COR-L47 (cell line): ENCODE data around the gene FDCSP.
"Not testable (repeated sequence)": the region's sequence is repeated elsewhere in the genome, so short reads cannot be mapped to it uniquely, and the experiment has no call there.

ENCODE experiments used
- DNase-seq: peaks from one replicate; lab custom pipeline; 2025; lab: John Stamatoyannopoulos, UW

FDCSP gene

GRCh38 chr4:70225824-70226223, at the start of gene FDCSP:
Gene FDCSP (plus strand): TSS chr4:70226124. CDS start chr4:70231195, 5,071 bp downstream.
- no peak for DNase-seq

GRCh38 chr4:70177090-70177489, 48.8 kb upstream of the FDCSP start:
- no peak for DNase-seq

GRCh38 chr4:70178075-70178660, 47.8 kb upstream of the FDCSP start:
- DNase-seq: no peak

GRCh38 chr4:70179811-70180210, 46.1 kb upstream of the FDCSP start:
- DNase-seq: no peak

GRCh38 chr4:70181864-70182263, 44.1 kb upstream of the FDCSP start:
- no peak for DNase-seq

- no peak for DNase-seq
Observed at GRCh38 chr4:70182517-70183167, 43.3 kb upstream of the FDCSP start.

GRCh38 chr4:70183168-70183939, 42.6 kb upstream of the FDCSP start:
- peak; percentile 53 for DNase-seq

- DNase-seq: no peak
Observed at GRCh38 chr4:70183940-70184246, 42.0 kb upstream of the FDCSP start.

- DNase-seq: no peak
Observed at GRCh38 chr4:70187216-70187615, 38.7 kb upstream of the FDCSP start.

GRCh38 chr4:70190579-70190978, 35.3 kb upstream of the FDCSP start:
- no peak for DNase-seq

GRCh38 chr4:70191647-70192046, 34.3 kb upstream of the FDCSP start:
- DNase-seq: no peak

GRCh38 chr4:70192895-70193294, 33.0 kb upstream of the FDCSP start:
- no peak for DNase-seq

- DNase-seq: no peak
Observed at GRCh38 chr4:70195425-70195824, 30.5 kb upstream of the FDCSP start, which contains the start of gene ODAM. Gene ODAM (plus strand): TSS chr4:70195725. CDS start chr4:70196544, 819 bp downstream.

- DNase-seq: no peak
Observed at GRCh38 chr4:70196857-70197256, 29.1 kb upstream of the FDCSP start.

- no peak for DNase-seq
Observed at GRCh38 chr4:70197842-70198241, 28.1 kb upstream of the FDCSP start.

GRCh38 chr4:70203601-70204000, 22.3 kb upstream of the FDCSP start:
- DNase-seq: no peak

GRCh38 chr4:70212752-70213151, 13.2 kb upstream of the FDCSP start:
- DNase-seq: not testable (repeated sequence)

- DNase-seq: not testable (repeated sequence)
Observed at GRCh38 chr4:70216109-70216508, 9.8 kb upstream of the FDCSP start.

GRCh38 chr4:70216550-70216949, 9.4 kb upstream of the FDCSP start:
- DNase-seq: not testable (repeated sequence)

- not testable (repeated sequence) for DNase-seq
Observed at GRCh38 chr4:70221389-70221788, 4.5 kb upstream of the FDCSP start.

GRCh38 chr4:70221818-70222217, 4.1 kb upstream of the FDCSP start:
- not testable (repeated sequence) for DNase-seq

GRCh38 chr4:70236125-70236524, 10.2 kb downstream of the FDCSP start:
- no peak for DNase-seq
